RPMI8226 (cell line): ENCODE results near the gene CAPRIN1.

Source experiments
- DNase-seq: peaks from one replicate; pipeline ENCODE4 v3.0.0-alpha.2; 2015

CAPRIN1 gene

GRCh38 chr11:34051349-34052035 is at the start of gene CAPRIN1:
Gene CAPRIN1 (plus strand): TSS chr11:34051731. CDS start chr11:34052421, 690 bp downstream.
- peak; percentile 88 for DNase-seq

DNA sequence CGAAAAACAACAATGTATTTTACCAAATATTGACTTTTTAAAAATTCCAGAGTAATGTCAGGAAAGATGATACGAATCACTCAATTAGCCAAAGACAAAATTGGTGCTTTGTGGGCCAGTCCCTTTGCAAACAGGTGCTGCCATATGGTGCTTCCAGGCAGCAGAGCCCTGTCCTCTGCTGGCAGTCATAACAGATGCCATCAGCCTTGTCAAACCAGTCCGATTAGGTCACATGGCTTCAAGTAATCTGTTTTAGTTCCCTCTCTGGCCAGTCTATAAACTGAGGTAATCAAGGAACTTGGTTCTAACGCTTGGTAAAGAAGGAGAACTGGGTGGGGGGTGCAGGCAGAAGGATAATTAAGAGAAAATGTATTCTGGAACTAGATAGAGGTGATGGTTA is 49.1 kb upstream of the CAPRIN1 start:
- no peak for DNase-seq

DNA sequence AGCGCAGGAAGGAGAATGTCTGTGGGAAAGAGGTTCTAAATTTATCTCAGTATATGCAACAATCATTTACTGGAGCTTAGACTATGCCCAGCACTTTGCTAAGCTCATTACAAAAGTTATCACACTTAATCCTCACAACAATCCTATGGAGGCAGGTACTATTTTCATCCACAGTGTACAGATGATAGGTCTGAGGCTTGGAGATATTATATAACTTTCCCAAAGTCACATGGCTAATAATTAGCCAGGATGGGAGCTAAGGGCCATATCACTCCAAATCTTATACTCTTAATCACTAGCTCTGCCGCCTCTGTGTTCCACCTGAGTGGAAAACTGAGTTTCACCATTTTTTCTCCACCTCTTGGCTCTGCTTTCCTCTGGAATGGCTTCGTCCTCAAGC is 47.3 kb upstream of the CAPRIN1 start:
- no peak for DNase-seq

DNA sequence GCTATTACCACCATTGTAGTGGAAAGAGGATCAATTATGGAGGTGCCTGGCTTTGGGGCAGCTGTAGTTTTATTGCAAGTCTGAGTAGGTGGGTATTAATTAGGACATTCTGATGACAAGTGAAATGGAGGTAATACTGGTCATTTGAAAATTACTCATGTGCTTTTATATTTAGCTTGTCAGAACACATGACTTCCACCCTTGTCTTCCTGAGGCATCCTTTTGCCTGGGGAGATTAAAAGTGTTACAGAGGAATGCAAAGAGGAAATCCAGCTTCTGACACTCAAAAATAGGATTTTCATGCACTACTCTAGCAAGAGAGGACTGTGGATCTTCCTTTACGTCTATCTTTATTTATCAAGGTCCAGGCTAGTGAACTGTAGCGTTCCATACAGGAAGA is 44.7 kb upstream of the CAPRIN1 start:
- DNase-seq, result no peak

- DNase-seq, result no peak
Measured at GRCh38 chr11:34012734-34013133, 38.8 kb upstream of the CAPRIN1 start.

GRCh38 chr11:34013898-34014571 is 37.5 kb upstream of the CAPRIN1 start:
- DNase-seq, result no peak

DNA sequence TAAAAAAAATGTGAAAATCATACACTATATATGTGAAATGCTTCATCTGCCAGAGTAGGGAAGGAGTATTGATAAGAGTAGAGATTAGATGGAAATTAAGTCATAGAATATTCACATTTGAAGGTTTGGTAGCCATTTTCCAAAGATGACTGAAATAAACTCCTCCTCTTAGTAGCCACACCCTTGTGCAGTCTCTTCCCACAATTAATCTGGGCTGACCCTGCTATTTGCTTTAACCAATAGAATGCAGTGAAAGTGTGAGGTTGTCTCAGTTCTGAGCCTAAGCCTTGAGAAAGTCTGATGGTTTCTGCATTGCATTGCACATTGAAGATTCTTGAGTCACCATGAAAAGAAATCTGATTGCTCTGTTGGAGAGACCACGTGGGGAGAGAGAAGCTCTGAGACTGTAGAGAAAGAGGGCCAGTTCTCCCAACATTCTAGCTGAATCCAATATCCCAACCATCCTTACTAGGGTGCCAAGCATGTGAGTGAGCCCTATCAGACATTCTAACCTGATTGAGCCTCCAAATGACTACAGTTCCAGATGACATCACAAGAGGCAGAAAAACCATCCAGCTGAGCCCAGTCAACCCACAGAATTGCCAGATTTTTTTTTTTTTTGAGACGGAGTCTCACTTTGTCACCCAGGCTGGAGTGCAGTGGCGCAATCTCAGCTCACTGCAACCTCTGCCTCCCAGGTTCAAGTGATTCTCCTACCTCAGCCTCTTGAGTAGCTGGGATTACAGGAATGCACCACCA is 29.4 kb upstream of the CAPRIN1 start:
- no peak for DNase-seq

- DNase-seq, result no peak
Measured at GRCh38 chr11:34026432-34026831, 25.1 kb upstream of the CAPRIN1 start.

DNA sequence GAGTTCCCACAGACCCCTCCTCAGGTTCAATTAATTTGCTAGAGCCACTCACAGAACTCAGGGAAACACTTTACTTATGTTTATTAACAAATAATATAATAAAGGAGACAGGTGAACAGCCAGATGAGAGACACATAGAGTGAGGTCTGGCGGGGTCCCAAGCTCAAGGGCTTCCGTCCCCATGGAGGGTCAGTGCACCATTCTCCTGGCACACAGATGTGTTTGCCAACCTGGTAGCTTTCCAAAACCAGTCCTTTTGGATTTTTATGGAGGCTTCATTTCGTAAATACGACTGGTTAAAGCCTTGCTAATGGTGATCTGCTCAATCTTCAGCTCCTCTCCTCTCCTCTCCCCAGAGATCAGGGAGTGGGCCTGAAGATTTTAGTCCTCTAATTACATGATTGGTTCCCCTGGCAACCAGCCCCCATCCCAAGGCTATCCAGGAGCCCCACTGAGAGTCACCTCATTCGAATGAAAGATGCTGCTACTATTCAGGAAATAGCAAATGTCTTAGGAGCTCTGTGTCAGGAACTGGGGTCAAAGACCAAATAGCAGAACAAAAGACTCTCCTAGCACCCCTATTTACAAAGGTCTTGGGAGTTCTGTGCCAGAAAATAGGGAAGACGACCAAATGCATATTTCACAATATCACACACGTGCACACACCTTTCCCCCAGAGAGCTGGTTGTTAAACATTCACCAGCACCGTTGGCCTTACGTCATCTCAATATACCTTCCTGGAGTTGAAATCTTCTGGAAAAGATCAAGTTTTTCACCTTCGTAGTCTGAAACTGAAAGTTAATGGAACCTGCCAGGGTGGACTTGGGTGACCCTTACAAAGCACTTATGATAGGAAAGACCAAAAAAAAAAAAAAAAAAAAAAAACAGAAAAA is 23.8 kb upstream of the CAPRIN1 start:
- no peak for DNase-seq

GRCh38 chr11:34028425-34028824 is 23.1 kb upstream of the CAPRIN1 start:
- no peak for DNase-seq

- no peak for DNase-seq
Measured at GRCh38 chr11:34029176-34029575, 22.4 kb upstream of the CAPRIN1 start.

GRCh38 chr11:34030382-34030781 is 21.1 kb upstream of the CAPRIN1 start:
- DNase-seq, result no peak

GRCh38 chr11:34033399-34033798 is 18.1 kb upstream of the CAPRIN1 start:
- no peak for DNase-seq

- no peak for DNase-seq
Measured at GRCh38 chr11:34034053-34034452, 17.5 kb upstream of the CAPRIN1 start.

DNA sequence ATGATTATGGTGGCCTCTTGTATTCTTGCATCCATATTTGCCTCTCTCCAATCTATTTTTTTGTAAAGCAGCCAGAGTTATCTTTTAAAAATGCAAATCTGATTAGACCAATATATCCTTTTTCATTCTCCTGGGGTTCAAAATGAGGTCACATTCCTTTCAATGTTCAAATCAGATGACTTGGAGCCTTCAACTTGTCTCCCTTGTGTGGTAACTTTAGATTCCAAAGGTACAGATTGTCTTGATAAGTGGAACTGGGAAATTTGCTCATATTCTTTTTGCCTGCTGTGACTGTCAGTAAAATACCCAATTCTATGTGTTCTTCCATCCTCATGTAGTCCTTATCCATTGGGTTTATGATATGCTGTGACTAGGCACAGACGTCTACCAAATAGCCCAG is 15.1 kb upstream of the CAPRIN1 start:
- DNase-seq, result no peak

DNA sequence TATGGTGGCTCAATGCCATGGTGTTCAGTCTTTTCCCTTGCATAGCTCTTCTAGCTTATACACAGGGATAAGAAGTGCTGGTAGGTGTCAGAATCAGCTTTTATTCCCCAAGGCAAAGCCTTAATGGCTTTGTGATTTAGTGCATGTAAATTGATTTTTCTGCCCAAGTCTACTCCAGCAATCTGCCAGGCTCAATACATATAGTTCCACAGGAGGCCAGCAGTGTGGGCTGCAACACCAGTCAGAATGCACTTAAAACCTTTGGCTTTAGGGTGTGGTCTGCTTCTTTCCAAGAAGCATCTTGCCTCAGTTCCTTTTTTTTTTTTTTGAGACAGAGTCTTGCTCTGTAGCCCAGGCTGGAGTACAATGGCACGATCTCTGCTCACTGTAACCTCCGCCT is 14.5 kb upstream of the CAPRIN1 start:
- no peak for DNase-seq

DNA sequence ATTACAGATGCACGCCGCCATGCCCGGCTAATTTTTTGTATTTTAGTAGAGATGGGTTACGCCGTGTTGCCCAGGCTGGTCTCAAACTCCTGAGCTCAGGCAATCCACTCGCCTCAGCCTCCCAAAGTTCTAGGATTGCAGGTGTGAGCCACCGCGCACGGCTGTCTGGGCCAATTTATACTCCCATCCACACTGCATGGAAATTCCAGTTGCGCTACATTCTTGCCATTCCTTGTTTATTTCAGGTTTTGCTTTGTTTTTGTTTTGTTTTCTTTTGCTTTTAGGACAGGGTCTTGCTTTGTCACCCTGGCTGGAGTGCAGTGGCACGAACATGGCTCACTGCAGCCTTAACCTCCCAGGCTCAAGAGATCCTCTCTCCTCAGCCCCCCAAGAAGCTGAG is 11.0 kb upstream of the CAPRIN1 start:
- DNase-seq, result no peak

DNA sequence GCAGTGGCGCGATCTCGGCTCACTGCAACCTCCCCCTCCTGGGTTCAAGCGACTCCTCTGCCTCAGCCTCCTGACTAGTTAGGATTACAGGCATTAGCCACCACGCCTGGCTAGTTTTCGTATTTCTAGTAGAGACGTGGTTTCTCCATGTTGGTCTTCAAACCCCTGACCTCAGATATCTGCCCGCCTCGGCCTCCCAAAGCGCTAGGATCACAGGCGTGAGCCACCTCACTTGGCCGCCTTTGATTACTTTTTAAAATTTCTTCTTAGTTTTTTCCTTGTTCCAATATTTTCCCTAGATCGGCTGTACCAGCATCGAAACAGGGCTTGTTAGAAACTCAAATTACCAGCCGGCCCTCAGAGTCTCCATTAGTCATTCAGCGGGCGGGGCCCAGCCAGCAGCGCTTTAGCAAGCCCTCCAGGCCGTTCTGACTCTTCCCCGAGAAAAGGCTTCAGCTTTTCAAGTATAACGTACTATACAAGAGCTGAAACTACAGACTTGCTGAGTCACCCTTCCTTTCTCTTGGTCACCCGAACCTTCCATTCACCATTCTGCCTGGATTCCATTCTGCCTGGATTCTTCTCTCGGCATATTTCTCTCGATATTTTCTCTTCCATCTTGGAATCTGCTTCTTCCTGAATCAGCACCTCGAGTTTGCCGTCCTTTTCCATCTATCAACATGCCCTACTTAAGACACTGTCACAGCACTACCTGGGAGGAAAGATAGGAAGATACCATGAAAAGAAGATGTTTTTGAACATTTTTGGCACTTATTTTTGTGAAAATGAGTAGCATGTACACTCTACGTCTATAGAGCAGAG is 6.7 kb upstream of the CAPRIN1 start:
- peak; percentile 8 for DNase-seq

DNA sequence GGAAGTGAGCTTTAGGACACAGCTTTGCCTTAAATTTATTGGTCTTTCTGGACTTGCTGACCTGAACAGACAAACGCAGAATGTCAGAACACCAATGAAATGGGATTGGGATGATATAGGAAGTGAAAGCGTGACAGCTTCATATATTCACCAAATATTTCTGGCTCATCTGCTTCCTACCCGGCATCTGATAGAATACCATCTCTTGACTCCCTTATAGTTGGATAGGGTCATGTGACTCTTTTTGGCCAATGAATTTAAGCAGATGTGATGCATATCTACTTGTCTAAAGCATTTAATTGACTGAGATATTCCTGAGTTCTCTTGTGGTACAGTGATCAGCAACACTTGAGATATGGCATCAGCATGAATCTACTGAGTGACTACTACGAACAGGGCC is 2.5 kb upstream of the CAPRIN1 start:
- DNase-seq, result no peak

- DNase-seq, result no peak
Measured at GRCh38 chr11:34050581-34051348, 766 bp upstream of the CAPRIN1 start.

DNA sequence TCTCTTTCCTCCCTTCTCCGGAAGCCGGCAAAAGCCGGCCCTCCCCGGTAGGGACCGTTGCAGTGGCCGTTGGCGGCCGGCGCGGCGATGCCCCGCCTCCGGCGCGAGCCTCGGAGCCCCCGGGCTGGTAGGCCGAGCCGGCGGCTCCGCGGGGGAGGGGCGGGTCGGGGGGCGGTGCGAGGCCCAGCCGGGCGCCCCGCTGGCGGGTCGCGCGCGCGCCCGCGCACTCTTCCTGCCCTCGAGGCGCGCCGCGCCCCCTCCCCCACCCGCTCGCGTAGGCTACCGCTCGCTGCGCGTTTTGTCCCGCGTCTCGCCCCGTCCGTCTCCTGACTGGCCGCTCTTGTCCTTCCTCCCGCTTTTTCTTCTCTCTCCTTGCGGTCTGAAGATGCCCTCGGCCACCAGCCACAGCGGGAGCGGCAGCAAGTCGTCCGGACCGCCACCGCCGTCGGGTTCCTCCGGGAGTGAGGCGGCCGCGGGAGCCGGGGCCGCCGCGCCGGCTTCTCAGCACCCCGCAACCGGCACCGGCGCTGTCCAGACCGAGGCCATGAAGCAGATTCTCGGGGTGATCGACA is 591 bp downstream of the CAPRIN1 start:
- peak; percentile 90 for DNase-seq
